ENCODE results near the gene ROR2. TPM values are rescaled to one million over a fixed set of nuclear protein-coding genes. Genes with fewer than 3 reads are reported as not detected.

ROR2 gene
- total and polyA plus RNA-seq, 2 experiments from 2014 or later: 7.1 to 12.9 TPM

DNA sequence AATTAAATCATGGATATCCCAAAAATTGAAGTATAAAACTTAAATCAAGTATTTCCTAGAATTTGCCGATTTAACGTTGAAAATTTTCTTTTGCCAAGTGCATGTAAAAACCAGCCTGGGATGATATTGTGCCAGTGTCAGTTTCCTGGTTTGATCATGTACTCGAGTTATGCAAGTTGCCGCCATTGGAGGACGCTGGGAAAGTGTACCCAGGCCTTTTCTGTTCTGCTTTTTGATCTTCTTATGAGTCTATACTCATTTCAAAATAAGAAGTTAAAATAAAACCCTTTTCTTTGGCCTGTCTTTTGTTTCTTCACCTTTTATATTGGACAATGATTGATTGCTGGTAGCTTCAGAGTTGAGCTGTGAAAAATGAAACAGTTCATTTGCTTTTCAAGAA, 433.3 kb downstream of the ROR2 start:
- no peak for TF ChIP-seq EZH2phosphoT487 (IDR thresholded peaks at IDR 0.05; ENCODE audit: insufficient read depth, low read depth)
- TF ChIP-seq EZH2 (IDR thresholded peaks at IDR 0.05; ENCODE audit: insufficient read depth, poor library complexity, severe bottlenecking): no peak
- in situ Hi-C loops (cut with MboI): no loop called here

DNA sequence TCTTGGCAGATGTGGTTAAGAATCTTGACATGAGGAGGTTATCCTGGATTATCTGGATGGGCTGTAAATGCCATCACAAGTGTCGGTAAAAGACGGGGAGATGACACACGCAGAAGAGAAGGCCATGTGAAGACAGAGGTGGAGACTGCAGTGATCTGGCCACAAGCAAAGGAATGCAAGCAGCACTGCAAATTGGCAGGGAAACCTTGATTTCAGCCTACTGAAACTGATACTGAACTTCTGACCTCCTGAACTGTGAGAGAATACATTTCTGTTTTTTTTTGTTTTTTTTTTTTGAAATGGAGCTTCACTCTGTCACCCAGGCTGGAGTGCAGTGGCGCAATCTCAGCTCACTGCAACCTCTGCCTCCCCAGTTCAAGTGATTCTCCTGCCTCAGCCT, 433.9 kb downstream of the ROR2 start:
- Histone ChIP-seq H3K4me1 (ENCODE audit: insufficient read depth) (peaks cover 32% of the 10 kb centered on the region), H3K79me2 (ENCODE audit: insufficient read depth) (no peaks in the 10 kb centered on the region), H3K27ac (peak overlapping the region; percentile 91), H2AFZ (peak overlapping the region; percentile 80), H3K4me3 (peak overlapping the region; percentile 73), H3K27me3 (replicated peaks; ENCODE audit: insufficient read depth) (no peaks in the 10 kb centered on the region), H3F3A (ENCODE audit: insufficient read depth) (peaks cover 11% of the 10 kb centered on the region), H3K36me3 (ENCODE audit: low read depth) (no peaks in the 10 kb centered on the region), H4K20me1 (ENCODE audit: insufficient read depth) (no peaks in the 10 kb centered on the region), H3K9me2 (ENCODE audit: insufficient read depth) (no peaks in the 10 kb centered on the region), H3K4me2 (ENCODE audit: unreplicated experiment) (peak overlapping the region; percentile 86), H3K9ac (peak overlapping the region; percentile 86), H3K9me3 (ENCODE audit: low read depth) (no peaks in the 10 kb centered on the region)
- TF ChIP-seq EZH2 (IDR thresholded peaks at IDR 0.05; ENCODE audit: insufficient read depth, poor library complexity, severe bottlenecking) (no peak), EZH2phosphoT487 (IDR thresholded peaks at IDR 0.05; ENCODE audit: insufficient read depth, low read depth) (no peak)
- no peak for DNase-seq
- 94 to 97% methylated on average over 4 of the region's 4 CpGs for WGBS, 2 experiments (ENCODE audit: low coverage in 1 of 2, low lambda C conversion rate in 2 of 2, missing lambda C conversion rate in 2 of 2)
- in situ Hi-C loops (cut with MboI): no loop called here

More for the DNA sequence above, 433.3 kb downstream of the ROR2 start:
- no peak overlapping the region for H3K4me3 ChIP-seq
- H4K20me1 ChIP-seq (ENCODE audit: insufficient read depth): no peaks in the 10 kb centered on the region
- H3K4me2 ChIP-seq (ENCODE audit: unreplicated experiment): no peak overlapping the region
- 95 to 96% methylated on average over 5 of the region's 5 CpGs for WGBS, 2 experiments (ENCODE audit: low coverage in 1 of 2, low lambda C conversion rate in 2 of 2, missing lambda C conversion rate in 2 of 2)
- H3K36me3 ChIP-seq (ENCODE audit: low read depth): no peaks in the 10 kb centered on the region
- peaks cover 11% of the 10 kb centered on the region for H3F3A ChIP-seq (ENCODE audit: insufficient read depth)
- H2AFZ ChIP-seq: no peak overlapping the region
- H3K4me1 ChIP-seq (ENCODE audit: insufficient read depth): peaks cover 32% of the 10 kb centered on the region
- H3K27me3 ChIP-seq (replicated peaks; ENCODE audit: insufficient read depth): no peaks in the 10 kb centered on the region
- no peak for DNase-seq
- H3K9me2 ChIP-seq (ENCODE audit: insufficient read depth): no peaks in the 10 kb centered on the region
- H3K9ac ChIP-seq: no peak overlapping the region
- H3K27ac ChIP-seq: no peak overlapping the region
- no peaks in the 10 kb centered on the region for H3K9me3 ChIP-seq (ENCODE audit: low read depth)
- no peaks in the 10 kb centered on the region for H3K79me2 ChIP-seq (ENCODE audit: insufficient read depth)

DNA sequence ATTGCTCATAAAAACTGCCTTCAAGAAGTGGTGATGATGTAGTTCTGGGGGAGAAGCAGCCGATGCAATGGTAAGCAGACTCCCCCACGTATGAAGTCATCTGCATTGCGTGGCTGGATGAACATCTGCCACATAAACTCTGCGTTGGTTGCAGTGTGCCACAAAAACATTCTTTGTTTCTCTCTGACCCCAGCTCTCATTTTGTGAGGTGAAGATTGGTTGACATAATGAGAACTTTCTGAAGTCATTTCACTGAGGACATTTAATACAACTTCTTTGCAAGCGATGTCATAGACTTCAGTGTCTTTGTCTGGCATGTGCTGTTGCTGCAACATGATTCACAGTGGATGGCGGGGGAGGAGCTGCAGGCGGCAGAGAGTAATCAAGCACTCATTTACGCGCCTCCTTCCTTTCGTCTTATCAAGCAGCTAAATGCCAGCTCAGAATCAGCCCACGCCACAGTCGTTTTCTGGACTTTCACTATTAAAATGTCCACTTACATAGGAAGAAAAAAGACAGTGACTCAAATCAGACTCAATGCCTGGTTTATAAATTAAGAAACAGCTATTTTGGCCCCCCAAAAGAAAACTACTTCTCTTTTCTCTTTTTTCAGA, 434.8 kb downstream of the ROR2 start:
- no peaks in the 10 kb centered on the region for H3K9me3 ChIP-seq (ENCODE audit: low read depth)
- DNase-seq: peak; percentile 97
- no peak for TF ChIP-seq EZH2phosphoT487 (IDR thresholded peaks at IDR 0.05; ENCODE audit: insufficient read depth, low read depth)
- no peak for TF ChIP-seq EZH2 (IDR thresholded peaks at IDR 0.05; ENCODE audit: insufficient read depth, poor library complexity, severe bottlenecking)
- H3K4me1 ChIP-seq (ENCODE audit: insufficient read depth): peaks cover 25% of the 10 kb centered on the region
- no peaks in the 10 kb centered on the region for H4K20me1 ChIP-seq (ENCODE audit: insufficient read depth)
- H3K9ac ChIP-seq: peak overlapping the region; percentile 86
- peak overlapping the region; percentile 86 for H3K4me2 ChIP-seq (ENCODE audit: unreplicated experiment)
- peak overlapping the region; percentile 80 for H2AFZ ChIP-seq
- H3F3A ChIP-seq (ENCODE audit: insufficient read depth): peaks cover 11% of the 10 kb centered on the region
- H3K27ac ChIP-seq: peak overlapping the region; percentile 91
- WGBS, 2 experiments (ENCODE audit: low coverage in 1 of 2, low lambda C conversion rate in 2 of 2, missing lambda C conversion rate in 2 of 2): 0 to 2% methylated on average over 12 of the region's 12 CpGs
- in situ Hi-C loops (cut with MboI): no loop called here
- no peaks in the 10 kb centered on the region for H3K79me2 ChIP-seq (ENCODE audit: insufficient read depth)
- H3K36me3 ChIP-seq (ENCODE audit: low read depth): no peaks in the 10 kb centered on the region
- H3K9me2 ChIP-seq (ENCODE audit: insufficient read depth): no peaks in the 10 kb centered on the region
- H3K4me3 ChIP-seq: peak overlapping the region; percentile 73
- no peaks in the 10 kb centered on the region for H3K27me3 ChIP-seq (replicated peaks; ENCODE audit: insufficient read depth)

Small RNA genes within 50 kb of the gene (microRNA-seq; reads per million reads assigned to microRNA genes)
- not detected for gene MIR3910-1 (ENCODE audit: borderline number of aligned reads)
- gene MIR3910-2 (ENCODE audit: borderline number of aligned reads): not detected

Small RNA genes within 50 kb of the gene (small RNA-seq; reads per million reads assigned to genes)
- not detected for gene MIR3910-1 (ENCODE audit: low read depth, low replicate concordance)

Other genes with a start within 250 kb of the ROR2 start
- 102 and 142 TPM in 2 replicates for gene SPTLC1, start 165.2 kb upstream of the ROR2 start, total RNA-seq (2014; rRNA removed; shearing (Covaris generic))
- gene SPTLC1, start 165.2 kb upstream of the ROR2 start, polyA plus RNA-seq (2016; fragmentation: Nextera tagmentation; extraction: Ambion mirVana): 113 and 115 TPM in 2 replicates

Data from GM23248 (cell line).